Measurements from ENCODE around the gene PRRT2.
A peak's percentile ranks its signal among the peaks of the same experiment; 100 is the strongest.
"Not testable (repeated sequence)": the region's sequence is repeated elsewhere in the genome, so short reads cannot be mapped to it uniquely, and the experiment has no call there.

Gene PRRT2

DNA sequence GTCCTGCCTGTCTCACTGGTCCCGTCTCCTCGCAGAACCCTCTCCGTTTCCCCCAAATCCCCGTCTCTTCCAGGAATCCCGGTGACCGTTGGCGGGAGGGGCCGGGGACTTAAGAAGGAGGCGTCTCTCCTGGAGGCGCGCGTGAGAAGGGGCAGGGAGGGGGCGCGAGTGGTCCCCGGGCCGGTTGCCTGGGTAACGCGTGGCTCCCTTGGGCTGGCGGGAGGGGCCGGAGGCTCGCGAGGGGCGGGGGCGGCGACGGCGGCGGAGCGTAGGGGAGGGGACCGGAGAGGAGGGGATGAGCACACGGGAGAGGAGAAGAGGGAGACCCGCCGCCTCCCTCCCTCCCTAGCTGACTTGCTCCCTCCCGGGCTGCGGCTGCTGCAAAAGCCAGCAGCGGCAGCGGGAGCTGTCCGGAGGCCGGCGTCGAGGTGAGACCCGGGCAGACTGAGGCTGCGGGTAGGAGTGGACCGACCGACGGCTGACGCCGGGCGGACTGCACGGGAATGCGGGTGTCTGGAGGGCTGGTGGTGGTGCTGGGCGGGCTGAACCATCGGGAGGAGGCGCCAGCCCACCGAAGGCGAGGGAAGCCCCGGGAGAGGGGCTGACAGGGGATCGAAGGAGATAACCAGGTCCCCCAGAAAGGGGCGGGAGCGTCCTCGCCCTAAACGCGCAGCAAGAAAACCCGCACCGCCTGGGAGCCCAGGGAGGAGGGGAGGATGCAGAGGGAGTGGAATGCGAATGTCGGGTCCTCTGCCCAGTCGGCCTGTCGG is at the start of gene PRRT2:
Gene PRRT2, plus strand, starts transcription at position 298 of the 770 bp plus-strand sequence. CDS start 862 bp downstream, outside the sequence.
- peak; percentile 66 for DNase-seq

DNA sequence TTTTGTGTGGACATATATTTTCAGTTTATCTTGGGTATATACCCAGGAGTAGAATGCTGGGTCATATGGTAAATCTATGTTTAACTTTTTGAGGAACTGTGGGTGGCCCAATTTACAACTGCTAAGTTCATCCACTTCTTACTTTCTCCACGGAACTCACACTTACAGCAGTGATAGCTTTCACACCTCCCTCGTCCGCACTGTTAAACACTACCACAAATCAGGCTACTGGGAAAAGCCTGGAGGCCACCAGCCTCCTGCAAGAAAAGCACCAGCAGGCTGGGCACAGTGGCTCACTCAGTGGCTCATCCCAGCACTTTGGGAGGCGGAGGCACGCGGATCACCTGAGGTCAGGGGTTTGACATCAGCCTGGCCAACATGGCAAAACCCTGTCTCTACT is 48.7 kb upstream of the PRRT2 start:
- DNase-seq = no peak

DNA sequence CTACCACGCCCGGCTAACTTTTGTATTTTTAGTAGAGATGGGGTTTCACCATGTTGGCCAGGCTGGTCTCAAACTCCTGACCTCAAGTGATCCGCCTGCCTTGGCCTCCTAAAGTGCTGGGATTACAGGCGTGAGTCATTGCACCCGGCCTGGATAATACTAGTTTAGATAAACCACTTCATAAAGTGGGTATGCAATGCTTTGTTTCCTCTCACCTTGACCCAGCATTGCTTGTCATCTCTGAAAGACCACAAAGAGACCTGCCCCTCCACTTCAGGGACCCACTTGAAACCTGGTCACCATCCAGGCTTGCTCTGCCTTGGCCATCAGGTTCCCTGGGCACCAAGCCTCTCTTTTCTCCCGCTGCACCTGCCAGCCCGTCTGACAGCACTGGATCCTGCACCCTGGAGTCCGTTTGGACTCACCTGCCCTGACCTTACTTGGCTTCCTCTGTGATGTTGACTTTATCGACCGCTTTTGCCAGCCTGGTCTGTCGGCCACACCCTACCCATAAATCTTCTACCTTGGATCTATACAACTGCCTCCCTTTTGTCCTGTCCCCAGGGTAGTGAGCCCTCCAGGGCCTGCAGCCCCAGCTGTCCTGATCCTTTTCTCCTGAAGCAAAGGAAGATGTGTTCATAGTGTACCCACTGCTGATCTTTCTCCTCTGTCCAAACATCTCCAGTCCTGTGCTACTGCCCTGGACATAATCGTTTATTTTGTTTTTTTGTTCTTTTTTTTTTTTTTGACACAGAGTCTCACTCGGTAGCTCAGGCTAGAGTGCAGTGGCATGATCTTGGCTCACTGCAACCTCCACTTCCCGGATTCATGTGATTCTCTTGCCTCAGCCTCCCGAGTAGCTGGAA is 46.6 kb upstream of the PRRT2 start:
- no peak for DNase-seq

DNA sequence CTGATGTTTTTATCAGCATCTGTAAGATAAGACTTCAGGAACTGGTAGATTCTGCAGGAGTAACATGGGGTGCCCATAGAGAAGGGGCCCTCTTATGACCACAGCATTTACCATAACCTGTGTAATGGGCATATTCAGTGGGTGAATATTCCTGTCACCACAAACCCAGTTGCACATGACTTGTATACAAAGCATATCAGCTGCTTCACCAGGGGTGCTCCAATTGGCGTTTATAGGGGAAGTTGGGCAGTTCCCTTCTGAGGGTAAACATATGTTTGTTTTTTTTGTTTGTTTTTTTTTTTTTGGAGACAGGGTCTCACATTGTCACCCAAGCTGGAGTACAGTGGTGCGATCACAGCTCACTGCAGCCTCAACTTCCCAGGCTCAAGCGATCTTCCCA is 45.4 kb upstream of the PRRT2 start:
- DNase-seq = no peak

DNA sequence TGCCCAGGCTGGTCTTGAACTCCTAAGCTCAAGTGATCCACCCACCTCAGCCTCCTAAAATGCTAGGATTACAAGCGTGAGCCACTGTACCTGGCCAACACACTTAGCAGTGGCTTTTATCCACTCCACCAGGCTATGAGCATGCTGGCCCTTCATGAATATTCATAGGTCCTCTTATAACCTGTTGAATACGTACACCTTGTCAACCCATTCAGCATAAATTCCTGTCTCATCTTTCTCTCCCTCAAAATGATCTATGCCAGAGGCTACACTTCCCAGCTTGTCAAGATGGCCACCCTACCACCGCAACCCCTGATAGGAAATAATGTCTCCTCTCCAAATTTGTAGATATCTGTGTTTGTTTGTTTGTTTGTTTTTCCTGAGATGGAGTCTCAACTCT is 44.9 kb upstream of the PRRT2 start:
- DNase-seq = no peak

DNA sequence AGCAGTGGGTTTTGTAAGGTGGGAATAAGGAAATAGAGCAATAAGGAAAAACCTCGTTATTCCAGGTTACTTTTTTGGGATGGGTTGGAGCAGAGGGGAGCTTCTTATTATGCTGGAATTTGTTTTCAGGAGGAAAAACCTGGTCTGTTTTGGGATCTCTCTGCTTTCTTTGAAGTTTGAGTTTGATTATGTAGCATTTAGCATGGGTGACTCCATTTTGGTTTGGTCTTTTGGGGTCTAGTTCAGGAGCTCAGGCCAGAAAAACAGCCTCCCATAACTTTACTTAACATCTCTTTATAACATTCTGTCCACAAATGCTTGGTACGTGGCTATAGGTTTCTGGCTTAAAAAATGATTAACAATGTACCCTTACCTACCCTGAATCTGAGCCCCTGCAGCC is 42.5 kb upstream of the PRRT2 start:
- DNase-seq = no peak

DNA sequence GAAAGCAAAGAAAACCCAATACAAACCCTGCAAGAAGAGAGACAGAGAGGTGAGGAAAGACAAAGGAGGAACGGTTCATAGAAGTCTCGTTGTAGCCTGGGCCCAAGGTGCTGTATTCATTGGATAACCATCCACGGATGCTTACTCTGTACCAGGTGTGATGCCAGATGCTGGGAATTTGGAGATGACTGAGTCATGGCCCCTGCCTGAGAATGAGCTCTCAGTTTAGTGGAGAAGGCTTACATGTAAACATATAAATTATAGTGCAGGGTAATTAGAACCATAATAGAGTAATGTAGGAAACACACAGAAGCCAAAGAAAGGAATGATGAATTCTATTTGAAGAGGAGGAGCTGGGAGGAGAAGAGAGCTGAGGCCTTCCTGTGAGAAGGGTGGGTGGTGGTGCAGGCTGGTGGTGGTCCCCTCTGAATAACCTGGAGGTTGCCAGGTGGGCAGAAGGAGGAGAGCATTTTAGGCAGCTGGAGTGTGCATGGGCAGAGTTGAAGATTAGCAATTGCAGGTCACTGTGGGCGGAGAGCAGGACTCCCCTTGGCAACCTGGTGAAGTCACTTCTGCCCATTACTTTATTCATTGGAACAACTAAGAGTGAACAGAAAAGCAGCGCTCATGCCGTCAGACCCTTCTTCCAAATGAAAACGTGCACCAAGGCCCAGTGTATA is 41.6 kb upstream of the PRRT2 start:
- DNase-seq = no peak

DNA sequence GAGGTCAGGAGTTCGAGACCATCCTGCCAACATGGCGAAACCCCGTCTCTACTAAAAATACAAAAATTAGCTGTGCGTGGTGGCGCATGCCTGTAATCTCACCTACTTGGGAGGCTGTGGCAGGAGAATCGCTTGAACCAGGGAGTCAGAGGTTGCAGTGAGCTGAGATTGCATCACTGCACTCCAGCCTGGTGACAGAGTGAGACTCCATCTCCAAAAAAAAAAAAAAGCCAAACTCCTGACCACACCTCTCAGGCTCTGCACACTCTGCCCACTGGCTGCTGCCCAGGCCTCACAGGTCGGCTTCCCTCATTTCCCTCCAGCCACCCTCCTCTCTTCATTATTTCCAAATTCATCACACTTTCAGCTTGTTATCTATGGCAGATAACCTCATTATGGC is 39.7 kb upstream of the PRRT2 start:
- DNase-seq = peak; percentile 35

DNA sequence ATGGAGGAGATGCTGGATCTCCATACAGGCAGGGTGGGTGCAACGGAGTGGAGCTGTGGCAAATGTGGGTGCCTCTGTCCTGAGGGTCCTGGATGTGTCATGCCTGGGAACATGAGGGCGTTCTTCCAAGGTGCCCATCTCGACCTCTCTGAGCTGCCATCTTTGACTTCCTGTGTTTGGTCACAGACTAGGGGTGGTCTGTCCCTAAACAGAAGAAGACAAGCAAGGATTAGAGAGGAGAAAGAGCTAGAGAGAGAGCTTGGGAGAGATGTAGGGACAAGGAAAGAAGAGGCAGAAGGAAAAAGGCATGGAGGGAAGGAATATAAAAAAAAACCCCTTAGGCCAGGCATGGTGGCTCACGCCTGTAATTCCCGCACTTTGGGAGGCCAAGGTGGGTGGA is 37.3 kb upstream of the PRRT2 start:
- no peak for DNase-seq

DNA sequence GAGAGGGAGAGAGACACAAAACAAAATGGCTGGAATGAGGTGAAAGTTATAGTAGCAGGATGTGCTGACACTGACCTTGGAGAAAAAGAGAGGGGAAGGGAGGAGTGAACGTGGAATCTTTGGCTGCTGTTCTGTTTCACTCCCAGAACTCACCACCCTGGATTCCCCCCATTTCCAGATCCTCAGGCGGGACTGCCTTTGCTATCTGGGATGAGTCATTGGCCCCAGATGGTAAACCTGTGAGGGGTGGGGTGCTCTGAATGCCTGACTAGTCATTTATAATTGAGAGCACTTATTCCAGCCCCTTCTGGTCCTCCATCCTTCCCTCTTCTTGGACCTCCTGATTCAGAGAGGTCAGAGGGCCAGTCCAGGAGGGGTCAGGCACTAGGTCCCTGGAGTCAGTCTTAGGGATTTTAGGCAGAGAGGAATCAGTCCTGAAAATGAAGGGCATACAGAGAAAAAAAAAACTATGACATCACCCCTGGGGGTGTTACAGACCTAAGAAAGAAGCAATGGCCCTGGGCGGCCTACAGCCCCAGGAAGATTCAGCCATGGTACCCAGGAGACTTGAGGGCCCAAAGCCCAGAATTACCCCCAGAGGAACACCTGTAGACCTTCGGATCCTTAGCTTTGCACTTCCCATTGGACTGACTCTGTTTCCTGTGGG is 36.1 kb upstream of the PRRT2 start:
- DNase-seq = no peak

DNA sequence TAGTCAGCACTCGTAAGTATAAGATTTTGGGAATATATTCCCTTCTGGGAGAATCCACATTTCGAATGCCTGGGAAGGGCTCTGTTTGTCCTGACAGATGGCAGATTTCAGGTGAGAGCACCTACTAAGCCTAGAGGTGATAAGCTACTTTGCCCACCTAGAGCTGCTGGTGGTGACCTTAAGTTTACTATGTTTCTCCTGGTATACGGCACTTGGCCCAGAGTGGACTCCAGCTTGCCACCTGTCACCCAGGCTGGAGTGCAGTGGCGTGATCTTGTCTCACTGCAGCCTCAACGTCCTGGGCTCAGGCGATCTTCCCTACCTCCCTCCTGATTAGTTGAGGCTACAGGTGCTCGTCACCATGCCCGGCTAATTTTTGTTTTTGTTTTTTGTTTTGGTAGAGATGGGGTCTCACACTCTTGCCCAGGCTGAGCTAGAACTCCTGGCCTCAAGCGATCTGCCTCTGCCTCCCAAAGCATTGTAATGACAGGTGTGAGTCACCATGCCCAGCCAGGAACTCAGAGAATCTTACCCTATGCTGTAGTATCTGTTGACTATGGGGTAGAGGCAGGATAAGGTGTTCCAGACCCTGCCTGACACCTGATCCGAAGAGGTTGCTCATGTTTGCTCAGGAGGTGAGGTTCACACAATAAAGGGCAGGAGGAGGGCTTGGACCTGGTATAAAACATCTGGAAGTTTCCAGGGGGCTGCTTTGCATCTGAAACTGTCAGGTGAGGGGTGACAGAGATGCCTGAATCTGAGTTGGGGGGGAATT is 34.2 kb upstream of the PRRT2 start, which contains the start of gene ZG16:
Gene ZG16, plus strand, starts transcription at position 681 of the 775 bp plus-strand sequence. CDS start 1,011 bp downstream, outside the sequence.
- DNase-seq = no peak

DNA sequence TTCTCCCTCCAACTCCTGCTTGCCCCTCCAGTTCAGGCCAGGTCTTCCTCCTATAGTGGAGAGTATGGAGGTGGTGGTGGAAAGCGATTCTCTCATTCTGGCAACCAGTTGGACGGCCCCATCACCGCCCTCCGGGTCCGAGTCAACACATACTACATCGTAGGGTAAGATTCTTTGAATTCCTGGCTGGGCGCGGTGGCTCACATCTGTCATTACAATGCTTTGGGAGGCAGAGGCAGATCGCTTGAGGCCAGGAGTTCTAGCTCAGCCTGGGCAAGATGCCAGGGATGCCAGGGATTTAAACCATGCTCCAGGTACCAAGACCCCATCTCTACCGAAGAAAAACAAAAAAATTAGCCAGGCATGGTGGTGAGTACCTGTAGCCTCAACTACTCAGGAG is 32.5 kb upstream of the PRRT2 start:
- DNase-seq = no peak

DNA sequence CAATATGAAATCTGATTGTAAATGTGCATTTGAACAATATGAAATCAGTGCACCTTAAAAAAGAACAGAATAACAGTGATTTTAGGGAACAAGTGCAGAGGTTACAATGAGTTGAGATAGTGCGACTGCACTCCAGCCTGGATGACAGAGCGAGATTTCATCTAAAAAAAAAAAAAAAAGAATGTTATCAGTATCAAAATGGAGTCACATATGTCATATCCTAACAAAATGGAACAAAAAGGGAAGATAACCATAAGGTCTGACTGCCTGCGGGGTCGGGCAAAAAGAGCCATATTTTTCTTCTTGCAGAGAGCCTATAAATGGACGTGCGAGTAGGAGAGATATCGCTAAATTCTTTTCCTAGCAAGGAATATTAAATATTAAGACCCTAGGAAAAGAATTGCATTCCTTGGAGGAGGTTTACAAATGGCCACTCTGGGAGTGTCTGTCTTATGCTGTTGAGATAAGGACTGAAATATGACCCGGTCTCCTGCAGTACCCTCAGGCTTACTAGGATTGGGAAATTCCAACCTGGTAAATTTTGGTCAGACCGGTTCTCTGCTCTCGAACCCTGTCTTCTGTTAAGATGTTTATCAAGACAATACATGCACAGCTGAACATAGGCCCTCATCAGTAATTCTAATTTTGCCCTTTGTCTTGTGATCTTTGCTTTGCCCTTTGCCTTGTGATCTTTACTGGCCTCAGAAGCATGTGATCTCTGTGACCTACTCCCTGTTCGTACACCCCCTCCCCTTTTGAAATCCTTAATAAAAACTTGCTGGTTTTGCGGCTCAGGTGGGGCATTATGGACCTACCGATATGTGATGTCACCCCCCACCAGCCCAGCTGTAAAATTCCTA is 28.7 kb upstream of the PRRT2 start:
- not testable (repeated sequence) for DNase-seq

DNA sequence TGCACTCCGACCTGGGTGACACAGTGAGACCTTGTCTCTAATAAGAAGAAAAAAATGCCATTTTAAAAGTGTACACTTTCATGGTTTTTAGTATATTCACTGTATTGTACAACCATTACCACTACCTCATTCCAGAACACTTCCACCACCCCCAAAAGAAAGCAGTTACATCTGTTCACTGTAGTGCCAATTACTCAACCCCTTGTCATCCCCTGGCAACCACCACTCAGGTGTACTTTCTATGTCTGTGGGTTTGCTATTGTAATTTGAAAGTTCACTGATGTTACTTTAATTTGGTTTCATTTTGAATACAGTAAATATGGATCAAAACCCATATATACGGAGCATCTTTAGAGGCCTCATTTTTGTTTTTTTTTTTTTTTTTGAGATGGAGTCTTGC is 27.8 kb upstream of the PRRT2 start:
- DNase-seq = no peak

DNA sequence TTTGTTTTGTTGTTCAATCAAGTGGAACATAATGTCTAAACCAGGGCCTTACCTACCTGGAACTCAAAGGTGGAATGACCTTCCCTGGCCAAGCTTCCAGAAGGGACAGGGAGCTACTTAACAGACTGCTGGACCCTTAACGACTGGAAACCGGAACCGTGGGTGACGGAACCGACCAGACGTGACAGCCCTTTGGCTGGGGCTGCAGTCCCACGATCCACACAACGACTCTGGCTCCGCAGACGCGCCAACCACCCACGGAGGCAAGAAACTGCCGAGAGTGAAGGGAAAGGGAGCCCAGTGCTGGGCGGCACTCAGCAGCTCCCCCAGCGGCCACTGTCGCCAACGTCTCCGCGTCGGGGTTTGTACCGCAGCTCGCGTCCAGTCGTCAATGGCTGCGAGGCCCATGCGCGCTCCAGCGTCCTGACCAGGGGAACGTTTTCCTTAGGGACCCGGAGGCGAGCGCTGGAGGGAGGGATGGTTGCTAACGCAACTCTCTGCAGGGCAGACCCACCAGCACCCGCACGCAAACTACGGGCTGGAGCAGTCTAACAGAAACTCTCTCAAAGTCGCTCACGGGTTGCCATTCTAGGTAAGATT is 27.0 kb upstream of the PRRT2 start:
- peak; percentile 83 for DNase-seq

DNA sequence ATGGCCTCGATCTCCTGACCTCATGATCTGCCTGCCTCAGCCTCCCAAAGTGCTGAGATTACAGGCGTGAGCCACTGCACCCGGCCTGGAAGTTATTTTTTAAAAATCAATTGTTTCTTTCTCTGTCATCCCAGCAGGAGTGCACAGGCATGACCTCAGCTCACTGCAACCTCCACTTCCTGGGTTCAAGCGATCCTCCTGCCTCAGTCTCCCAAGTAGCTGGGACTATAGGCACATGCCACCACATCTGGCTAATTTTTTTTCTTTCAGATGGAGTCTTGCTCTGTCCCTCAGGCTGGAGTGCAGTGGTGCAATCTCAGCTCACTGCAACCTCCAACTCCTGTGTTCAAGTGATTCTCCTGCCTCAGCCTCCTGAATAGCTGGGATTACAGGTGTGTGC is 24.8 kb upstream of the PRRT2 start:
- DNase-seq = not testable (repeated sequence)

DNA sequence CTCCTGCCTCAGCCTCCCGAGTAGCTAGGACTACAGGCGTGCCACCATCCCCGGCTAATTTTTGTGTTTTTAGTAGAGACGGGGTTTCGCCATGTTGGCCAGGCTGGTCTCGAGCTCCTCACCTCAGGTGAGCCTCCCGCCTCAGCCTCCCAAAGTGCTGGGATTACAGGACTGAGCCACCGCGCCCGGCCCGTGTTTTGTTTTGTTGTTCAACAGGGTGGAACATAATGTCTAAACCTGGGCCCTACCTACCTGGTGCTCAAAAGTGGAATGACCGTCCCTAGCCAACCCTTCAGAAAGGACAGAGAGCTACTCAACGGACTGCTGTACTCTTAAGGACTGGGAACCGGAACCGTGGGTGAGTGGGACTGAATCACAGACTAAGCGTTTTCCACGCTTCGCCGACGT is 22.2 kb upstream of the PRRT2 start:
- DNase-seq = no peak

DNA sequence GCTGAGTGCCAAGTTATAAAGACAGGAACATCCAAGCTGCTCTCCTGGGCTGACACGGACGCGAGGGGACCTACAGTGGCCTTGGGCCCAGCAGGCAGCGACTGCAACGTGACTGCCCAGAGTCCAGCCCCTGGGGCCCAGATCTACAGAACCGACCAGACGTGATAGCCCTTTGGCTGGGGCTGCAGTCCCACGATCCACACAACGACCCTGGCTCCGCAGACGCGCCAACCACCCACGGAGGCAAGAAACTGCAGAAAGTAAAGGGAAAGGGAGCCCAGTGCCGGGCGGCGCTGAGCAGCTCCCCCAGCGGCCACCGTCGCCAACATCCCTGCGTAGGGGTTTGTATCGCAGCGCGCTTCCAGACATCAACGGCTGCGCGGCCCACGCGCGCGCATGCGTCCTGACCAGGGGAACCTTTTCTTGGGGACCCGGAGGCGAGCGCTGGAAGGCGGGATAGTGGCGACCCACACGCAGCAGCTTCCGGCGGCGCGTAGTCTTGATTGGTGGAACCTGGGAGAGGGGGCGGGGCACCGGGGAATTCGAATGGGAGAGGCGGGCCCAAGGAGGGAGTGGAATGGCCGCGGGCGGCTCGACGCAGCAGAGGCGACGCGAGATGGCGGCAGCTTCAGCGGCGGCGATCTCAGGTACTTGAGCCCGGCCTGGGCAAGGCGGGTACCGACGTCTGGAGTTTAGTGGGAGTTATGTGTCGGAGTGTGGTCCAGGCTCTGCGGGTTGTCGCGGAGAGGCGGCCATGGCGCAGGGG is 21.6 kb upstream of the PRRT2 start, which contains the start of gene KIF22:
Gene KIF22, plus strand, starts transcription at position 569 of the 766 bp plus-strand sequence. Its CDS starts 9 bp downstream, at position 578.
- peak; percentile 100 for DNase-seq

Measured in hematopoietic multipotent progenitor cell treated with erythropoietin and hydrocortisone succinate and interleukin-3 and kit ligand, for 4 days (in vitro differentiated cells).